Measurements from ENCODE around the gene ATF4.

Gene ATF4

DNA sequence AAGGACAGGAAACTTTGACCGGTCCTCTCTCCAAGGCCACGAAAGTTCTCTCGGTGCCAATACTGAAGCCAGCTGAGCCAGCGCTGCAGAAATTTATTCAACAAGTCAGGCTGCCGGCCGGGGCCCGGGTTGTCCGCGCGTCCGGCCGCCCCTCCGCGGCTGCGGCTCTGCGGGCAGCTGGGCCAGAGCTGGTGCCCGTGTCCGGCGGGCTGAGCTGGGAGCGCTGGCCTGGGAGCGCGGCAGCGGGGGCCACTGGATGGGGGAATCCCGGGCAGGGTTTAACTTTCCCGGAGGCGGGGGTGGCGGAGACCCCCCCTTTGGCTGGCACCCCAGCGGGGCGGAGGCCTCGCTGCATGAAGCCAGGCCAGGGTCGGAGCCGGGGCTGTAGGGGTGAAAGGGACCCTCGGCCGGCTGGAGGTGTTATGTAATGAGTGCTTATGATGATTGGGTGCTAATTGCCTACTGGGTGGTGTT is 37.9 kb downstream of the ATF4 start:
- TF ChIP-seq, protein P1, sequence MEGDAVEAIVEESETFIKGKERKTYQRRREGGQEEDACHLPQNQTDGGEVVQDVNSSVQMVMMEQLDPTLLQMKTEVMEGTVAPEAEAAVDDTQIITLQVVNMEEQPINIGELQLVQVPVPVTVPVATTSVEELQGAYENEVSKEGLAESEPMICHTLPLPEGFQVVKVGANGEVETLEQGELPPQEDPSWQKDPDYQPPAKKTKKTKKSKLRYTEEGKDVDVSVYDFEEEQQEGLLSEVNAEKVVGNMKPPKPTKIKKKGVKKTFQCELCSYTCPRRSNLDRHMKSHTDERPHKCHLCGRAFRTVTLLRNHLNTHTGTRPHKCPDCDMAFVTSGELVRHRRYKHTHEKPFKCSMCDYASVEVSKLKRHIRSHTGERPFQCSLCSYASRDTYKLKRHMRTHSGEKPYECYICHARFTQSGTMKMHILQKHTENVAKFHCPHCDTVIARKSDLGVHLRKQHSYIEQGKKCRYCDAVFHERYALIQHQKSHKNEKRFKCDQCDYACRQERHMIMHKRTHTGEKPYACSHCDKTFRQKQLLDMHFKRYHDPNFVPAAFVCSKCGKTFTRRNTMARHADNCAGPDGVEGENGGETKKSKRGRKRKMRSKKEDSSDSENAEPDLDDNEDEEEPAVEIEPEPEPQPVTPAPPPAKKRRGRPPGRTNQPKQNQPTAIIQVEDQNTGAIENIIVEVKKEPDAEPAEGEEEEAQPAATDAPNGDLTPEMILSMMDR (conservative IDR thresholded peaks at IDR 0.05), result no peak
- no peak overlapping the region for H3K27ac ChIP-seq

DNA sequence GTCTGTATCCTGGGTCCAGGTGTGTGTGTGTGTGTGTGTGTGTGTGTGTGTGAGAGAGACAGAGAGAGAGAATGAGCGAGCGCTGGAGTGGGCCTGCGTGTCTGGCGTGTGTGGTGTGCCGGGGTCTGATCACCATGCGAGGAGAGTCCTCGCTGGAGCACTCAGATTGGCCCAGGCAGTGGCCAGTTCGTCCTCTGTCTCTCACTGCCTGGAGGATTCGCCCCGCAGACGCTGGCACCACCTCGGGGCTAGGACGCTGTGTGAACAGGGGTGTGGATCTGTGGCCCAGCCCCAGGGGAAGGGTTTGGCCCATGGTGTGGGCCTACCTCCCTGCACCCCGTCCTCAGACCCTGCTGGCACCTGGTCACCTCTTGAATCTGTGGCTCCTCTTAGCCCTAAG is 38.6 kb downstream of the ATF4 start:
- TF ChIP-seq, protein P1 (conservative IDR thresholded peaks at IDR 0.05), result no peak
- no peak overlapping the region for H3K27ac ChIP-seq

DNA sequence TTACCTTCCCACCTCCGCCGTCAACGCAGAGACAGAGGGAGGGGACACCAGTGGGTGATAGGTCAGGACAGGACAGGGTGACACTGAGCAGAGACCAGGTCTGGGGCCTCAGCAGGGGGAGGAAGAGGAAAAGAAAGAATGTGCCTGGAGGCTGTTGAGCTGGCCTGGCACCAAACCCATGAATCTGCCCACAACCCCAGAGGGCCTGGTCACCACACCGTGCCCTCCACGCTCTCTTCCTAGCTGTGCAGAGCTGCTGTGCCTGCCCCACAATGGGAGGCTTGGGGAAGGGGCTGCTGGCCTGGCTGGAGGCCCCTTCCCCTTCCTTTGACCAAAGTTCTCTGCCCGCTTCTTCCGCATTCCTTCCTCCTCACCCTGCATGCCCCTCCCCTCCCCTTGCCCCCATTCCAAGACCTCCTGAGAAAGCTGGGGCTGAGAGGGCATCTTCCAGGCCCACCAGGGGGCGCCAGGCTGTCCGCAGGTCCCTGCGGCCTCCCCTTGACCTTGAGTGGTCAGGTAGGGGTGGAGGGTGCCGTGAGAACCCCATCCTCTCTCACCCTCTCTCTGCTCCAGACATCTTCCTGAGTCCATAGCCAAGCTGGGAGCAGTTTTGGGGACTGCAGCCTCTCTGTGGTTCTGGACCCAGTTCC is 39.2 kb downstream of the ATF4 start:
- TF ChIP-seq, protein P1 (conservative IDR thresholded peaks at IDR 0.05), result peak; percentile 62
- H3K27ac ChIP-seq, result no peak overlapping the region

DNA sequence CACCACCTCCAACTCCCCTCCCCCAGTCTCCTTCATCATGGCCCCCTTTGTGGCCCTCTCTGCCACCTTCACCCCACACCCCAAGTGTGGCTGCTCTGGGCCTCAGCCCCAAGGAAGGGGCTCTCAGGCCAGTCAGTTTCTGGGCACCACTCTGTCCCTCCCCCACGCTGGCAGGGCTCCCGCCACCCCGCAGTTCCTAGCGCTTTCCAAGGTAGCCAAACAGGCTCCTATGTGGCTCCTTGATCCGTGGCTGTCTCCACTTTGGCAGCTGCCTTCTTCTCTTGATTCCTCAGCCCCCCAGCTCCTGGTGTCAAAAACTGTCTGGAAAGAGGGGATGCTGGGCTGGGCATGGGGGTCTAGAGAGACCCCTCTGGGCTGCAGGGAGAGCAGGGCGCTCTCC is 39.8 kb downstream of the ATF4 start:
- TF ChIP-seq, protein P1 (conservative IDR thresholded peaks at IDR 0.05), result no peak
- H3K27ac ChIP-seq, result no peak overlapping the region

DNA sequence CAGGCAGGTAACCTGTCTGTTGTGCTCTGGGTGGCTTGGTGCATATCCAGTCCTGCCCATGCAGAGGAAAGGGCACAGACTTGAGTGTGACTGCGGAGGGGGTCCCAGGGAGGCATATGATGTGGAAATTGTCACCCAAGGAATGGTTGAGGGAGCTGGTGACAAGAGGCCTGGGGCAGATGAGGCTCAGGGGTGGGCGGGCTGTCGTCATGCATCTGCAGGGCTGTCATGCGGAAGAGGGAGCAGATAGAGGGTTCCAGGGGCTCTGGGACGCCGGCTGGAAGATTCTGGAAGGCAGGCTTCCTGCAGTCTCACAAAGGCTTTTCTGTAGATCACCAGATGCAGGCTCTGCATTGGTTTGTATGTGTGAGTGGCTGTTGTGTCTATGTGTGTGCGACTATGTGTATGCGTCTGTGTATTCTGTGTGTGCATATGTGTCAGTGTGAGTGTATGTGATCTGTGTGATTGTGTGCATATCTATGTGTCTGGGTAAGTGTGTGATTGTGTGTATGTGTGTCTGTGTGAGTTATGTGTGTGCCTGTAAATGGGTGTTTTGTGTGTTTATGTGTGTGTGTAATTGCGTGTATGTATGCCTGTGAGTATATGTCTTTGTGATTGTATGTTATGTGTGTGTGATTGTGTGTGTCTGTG is 42.6 kb downstream of the ATF4 start:
- no peak overlapping the region for H3K27ac ChIP-seq
- TF ChIP-seq, protein P1 (conservative IDR thresholded peaks at IDR 0.05), result no peak

DNA sequence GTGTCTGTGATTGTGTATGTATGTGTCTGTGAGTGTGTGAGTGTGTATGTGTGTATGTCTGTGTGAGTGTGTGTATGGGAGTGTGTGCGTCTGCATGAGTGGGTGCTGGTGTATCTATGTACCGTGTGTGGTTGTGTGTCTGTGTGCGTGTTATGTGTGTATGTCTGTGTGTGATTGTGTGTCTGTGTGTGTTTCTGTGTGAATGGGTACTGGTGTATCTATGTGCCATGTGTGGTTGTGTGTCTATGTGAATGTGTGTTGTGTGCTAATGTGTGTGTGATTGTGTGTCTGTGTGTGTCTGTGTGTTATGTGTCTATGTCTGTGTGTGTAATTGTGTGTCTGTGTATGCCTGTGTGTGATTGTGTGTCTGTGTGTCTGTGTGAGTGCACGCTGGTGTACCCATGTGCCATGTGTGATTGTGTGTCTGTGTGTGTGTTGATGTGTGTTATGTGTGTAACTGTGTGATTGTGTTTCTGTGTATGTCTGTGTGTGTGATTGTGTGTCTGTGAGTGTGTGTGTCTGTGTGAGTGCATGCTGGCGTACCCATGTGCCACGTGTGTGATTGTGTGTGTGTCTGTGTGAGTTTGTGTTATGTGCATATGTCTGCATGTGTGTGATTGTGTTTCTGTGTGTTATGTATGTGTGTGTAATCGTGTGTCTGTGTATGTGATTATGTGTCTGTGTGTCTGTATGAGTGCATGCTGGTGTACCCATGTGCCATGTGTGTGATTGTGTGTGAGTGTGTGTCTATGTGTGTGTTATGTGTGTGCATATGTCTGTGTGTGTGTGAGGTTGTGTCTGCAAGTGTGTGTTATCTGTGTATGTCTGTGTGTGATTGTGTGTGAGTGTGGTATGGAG is 43.4 kb downstream of the ATF4 start:
- H3K27ac ChIP-seq, result no peak overlapping the region
- TF ChIP-seq, protein P1 (conservative IDR thresholded peaks at IDR 0.05), result no peak

DNA sequence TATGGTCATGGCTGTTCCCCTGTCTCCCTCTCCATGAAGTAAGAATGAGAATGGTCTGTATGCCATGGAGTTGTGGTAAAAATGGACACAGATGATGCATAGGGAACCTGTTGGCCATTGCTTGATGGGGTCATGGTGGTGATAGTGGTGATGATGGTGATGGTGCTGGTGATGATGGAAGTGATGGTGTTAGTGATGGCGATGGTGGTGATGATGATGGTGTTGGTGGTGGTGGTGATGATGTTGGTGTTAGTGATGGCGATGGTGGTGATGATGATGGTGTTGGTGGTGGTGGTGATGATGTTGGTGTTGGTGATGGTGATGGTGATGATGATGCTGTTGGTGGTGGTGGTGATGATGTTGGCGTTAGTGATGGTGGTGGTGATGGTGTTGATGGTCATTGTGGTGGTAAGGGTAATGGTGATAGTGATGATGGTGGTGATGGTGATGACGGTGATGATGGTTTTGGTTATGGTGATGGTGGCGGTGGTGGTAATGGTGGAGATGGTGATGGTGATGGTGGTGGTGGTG is 45.1 kb downstream of the ATF4 start:
- no peak overlapping the region for H3K27ac ChIP-seq
- TF ChIP-seq, protein P1 (conservative IDR thresholded peaks at IDR 0.05), result no peak

Measured in VCaP (cell line).